NCI-H1417 (cell line): ENCODE measurements around the gene TMEM150A.
"Not testable (repeated sequence)": the region's sequence is repeated elsewhere in the genome, so short reads cannot be mapped to it uniquely, and the experiment has no call there.

Experiments used
- DNase-seq, 3 experiments: peaks; one replicate each; lab custom pipeline; 2025; lab: John Stamatoyannopoulos, UW

TMEM150A gene

GRCh38 chr2:85564144-85564563 is 38.3 kb downstream of the TMEM150A start:
- no peak for DNase-seq

- peak; percentile 89 to 94 (median 93) for DNase-seq
Observed at GRCh38 chr2:85561280-85562212, 41.0 kb downstream of the TMEM150A start, which contains the start of gene GGCX. GGCX (minus strand) TSS chr2:85561493; CDS start chr2:85561428, 65 bp downstream.

GRCh38 chr2:85560812-85561279 is 41.7 kb downstream of the TMEM150A start:
- no peak for DNase-seq

GRCh38 chr2:85560403-85560726 is 42.1 kb downstream of the TMEM150A start:
- DNase-seq = not testable (repeated sequence)

GRCh38 chr2:85558160-85558559 is 44.3 kb downstream of the TMEM150A start:
- no peak for DNase-seq

GRCh38 chr2:85557130-85557529 is 45.4 kb downstream of the TMEM150A start:
- no peak for DNase-seq

GRCh38 chr2:85554980-85555612 is 47.4 kb downstream of the TMEM150A start:
- DNase-seq = no peak

- no peak for DNase-seq
Observed at GRCh38 chr2:85553184-85553583, 49.3 kb downstream of the TMEM150A start.

- peak; percentile 52 to 81 (median 76) for DNase-seq
Observed at GRCh38 chr2:85551698-85552678, 50.5 kb downstream of the TMEM150A start.

- DNase-seq = no peak
Observed at GRCh38 chr2:85550486-85550885, 52.0 kb downstream of the TMEM150A start.

- DNase-seq = no peak
Observed at GRCh38 chr2:85549826-85550225, 52.7 kb downstream of the TMEM150A start.

- DNase-seq = no peak
Observed at GRCh38 chr2:85549095-85549494, 53.4 kb downstream of the TMEM150A start.

GRCh38 chr2:85548608-85548900 is 53.9 kb downstream of the TMEM150A start:
- no peak for DNase-seq
